Stimulated activated CD4-positive, alpha-beta T cell treated with anti-CD3 and anti-CD28 coated beads, Interleukin-2, amount 100 ng/mL, for 48 hours (primary cell): ENCODE data around the gene TUBB1.

ENCODE experiments used
- DNase-seq, 2 donors: peaks; one replicate each; pipeline ENCODE4 v3.0.0-alpha.2; 2020

The TUBB1 gene

DNA sequence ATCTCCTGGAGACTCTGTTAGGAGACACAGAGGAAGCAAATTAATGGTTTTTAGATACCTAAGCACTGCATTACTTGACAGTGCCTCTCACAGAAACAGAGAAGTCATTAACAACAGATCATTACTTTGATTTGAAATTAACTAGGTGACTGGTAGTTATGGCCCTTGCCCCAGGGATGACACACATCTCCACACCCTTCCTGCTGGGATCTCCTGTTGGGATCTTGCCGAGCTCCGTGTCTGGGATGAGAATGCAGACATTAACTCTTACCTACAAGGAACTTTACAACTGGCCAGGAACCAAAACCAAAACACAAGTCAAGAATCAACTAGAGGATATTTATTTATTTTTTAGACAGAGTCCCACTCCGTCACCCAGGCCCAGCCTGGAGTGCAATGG, 25.6 kb downstream of the TUBB1 start:
- DNase-seq, result no peak

DNA sequence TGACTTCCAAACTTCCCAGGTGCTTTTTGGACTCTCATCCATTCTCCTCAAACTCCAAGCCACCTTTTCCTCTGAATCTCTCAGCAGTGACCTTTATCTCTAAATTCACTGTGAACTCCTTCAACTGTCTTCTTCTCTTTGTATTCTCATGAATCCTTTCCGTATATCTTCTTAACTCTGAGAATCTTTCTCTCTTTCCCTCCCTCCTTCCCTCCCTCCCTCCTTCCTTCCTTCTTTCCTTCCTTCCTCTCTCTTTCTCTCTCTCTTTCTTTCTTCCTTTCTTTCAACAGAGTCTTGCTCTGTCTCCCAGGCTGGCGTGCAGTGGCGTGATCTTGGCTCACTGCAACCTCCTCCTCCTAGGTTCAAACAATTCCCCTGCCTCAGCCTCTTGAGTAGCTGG, 27.6 kb downstream of the TUBB1 start:
- no peak for DNase-seq

DNA sequence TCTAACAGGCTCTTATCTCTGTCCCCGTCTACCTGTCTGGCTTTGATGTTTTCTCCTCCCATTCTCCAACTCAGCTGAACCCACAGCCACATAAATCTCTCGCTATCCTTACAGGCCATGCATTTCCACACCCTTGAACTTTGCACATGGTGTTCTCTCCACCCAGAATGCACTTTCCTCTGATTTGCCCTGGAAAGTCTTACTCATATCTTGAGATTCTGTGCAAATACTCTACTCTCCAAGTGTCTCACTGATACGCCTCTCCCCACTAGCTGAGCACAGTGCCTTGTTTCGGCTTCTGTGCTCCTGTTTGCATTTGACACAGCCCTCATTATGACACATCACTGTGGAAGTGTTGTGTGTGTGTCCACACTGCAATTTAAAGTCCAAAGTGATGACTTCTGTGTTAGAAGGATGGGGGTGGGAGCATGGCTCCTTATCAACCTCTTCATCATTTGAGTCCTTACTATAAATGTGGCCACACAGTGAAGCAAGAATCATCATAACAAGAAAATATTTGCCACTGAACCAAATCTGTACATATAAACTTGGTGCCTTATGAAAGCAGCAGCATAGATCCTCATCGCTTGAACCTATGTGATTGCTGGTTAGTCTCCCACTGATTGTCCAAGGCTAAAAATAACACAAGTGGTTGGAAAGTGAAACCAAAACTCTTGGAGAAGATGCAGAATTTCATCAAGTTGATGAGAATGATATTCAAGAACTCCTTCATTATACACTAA, 28.9 kb downstream of the TUBB1 start:
- DNase-seq, result no peak

DNA sequence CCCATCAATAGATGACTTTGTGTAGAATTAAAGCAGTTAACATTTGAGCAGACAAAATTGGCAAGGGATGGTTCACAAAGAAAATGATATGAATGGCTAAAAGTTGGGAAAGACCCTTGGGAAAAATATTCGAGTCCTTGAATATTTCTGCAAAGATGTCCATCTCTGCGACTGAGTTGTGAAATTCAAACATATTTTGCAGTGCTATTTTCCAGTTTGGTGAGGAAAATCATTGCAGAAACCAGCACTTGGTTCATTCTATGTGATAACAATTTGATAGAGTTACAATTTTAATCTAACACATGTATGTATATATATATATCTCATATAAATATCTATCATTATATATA, 29.4 kb downstream of the TUBB1 start:
- DNase-seq, result no peak

- no peak for DNase-seq
Measured at GRCh38 chr20:59050437-59050836, 31.2 kb downstream of the TUBB1 start.

DNA sequence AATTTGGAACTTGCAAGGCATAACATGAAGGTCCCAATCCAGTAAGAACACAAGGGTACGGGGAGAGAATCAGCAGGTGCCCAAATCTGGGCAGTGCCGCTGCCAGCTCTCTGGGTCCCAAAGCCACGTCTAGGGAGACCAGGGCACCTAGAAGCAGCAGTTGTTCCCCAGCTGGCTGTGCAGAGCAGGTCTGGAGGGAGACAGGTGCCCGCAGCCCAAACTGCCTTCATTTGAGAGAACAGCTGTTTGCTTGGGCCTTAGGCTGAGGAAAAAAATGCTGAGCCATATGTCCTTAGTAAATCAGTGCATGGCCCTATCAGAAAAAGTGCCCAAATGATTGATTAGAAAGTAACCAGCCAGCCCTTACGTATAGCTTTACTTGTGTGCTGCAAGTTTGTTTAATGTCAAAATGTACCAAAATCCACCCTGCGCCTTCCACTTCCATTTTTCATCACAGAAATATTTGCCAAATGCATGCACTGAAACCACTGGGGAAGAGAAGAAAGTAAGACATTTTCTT, 32.5 kb downstream of the TUBB1 start:
- DNase-seq, result no peak

- DNase-seq, result no peak
Measured at GRCh38 chr20:59055302-59055701, 36.1 kb downstream of the TUBB1 start.

GRCh38 chr20:59062081-59062480, 42.9 kb downstream of the TUBB1 start:
- DNase-seq, result no peak

GRCh38 chr20:59063358-59064213, 44.4 kb downstream of the TUBB1 start:
- DNase-seq, result no peak

GRCh38 chr20:59064214-59064722, 45.0 kb downstream of the TUBB1 start:
- DNase-seq, result no peak

GRCh38 chr20:59068534-59068933, 49.3 kb downstream of the TUBB1 start:
- no peak for DNase-seq

DNA sequence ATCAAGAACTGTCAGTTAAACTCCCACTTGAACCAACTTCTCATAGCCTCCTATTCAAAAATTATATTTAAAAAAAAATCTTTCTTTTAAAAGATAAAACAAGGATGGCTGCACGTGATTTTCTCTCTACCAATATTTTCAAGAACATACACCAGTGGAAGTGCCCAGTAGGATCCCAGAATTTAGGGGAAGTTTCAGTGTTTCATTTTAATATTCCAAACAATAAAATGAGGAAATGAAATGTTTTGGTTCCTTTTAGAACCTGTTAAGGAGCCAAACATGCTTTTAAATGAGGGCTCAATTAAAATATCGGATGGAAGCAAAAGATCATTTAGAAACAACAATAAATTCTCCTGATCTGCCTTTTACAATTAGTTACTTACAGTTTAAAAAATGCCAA, 49.8 kb downstream of the TUBB1 start:
- no peak for DNase-seq

- no peak for DNase-seq
Measured at GRCh38 chr20:59071216-59071615, 52.0 kb downstream of the TUBB1 start.

- no peak for DNase-seq
Measured at GRCh38 chr20:59073582-59073981, 54.4 kb downstream of the TUBB1 start.

DNA sequence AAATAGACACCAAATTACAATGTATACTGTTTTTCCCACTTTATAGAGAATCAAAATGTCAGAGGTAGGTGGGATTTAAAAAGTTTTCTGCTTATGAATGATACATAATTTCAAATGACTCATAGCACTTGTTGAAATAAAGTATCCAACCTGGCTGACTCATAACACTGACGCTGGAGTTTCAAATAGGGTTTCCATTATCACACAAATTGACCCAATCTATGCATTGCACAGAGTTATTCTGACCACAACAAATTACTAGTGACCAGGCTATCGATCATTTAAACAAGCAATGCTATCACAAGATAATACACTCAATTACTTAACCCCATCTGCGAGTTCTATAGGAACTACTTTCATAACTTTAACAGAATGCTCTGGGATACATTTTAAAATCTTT, 55.2 kb downstream of the TUBB1 start:
- DNase-seq, result no peak

GRCh38 chr20:59075934-59076508, 56.8 kb downstream of the TUBB1 start:
- no peak for DNase-seq
